Smooth muscle cell (in vitro differentiated cells): ENCODE data around the gene SPRYD3. TPM values are rescaled to one million over a fixed set of nuclear protein-coding genes. Genes with fewer than 3 reads are reported as not detected.

ENCODE experiments used
- DNase-seq: peaks from one replicate; lab custom pipeline; 2025; ENCODE audit not compliant: unreplicated experiment; lab: John Stamatoyannopoulos, UW
- H2AFZ ChIP-seq: fragments of 200-600 bp; sonication (generic); 2 replicates; pipeline ENCODE4 v1.6.0; 2016; ENCODE audit warnings: antibody characterized with exemption, low read depth, mild to moderate bottlenecking
- H3F3A ChIP-seq: fragments of 200-600 bp; sonication (generic); 2 replicates; pipeline ENCODE4 v1.6.0; 2017; ENCODE audit warnings: antibody characterized with exemption, low read depth
- H3K27ac ChIP-seq: fragments of 200-600 bp; sonication (generic); 2 replicates; pipeline ENCODE4 v1.5.1; 2016; ENCODE audit warnings: low read depth, mild to moderate bottlenecking
- H3K27me3 ChIP-seq: fragments of 200-600 bp; sonication (generic); 2 replicates; pipeline ENCODE4 v1.6.1; 2016; ENCODE audit warnings: low read depth, mild to moderate bottlenecking
- H3K36me3 ChIP-seq: fragments of 200-600 bp; sonication (generic); 2 replicates; pipeline ENCODE4 v1.5.1; 2016; ENCODE audit warnings: low read depth
- H3K4me1 ChIP-seq: fragments of 200-600 bp; sonication (generic); 2 replicates; pipeline ENCODE4 v1.5.1; 2016; ENCODE audit warnings: low read depth
- H3K4me2 ChIP-seq: fragments of 200-600 bp; sonication (generic); 2 replicates; pipeline ENCODE4 v1.6.0; 2016; ENCODE audit warnings: mild to moderate bottlenecking
- H3K4me3 ChIP-seq: fragments of 200-600 bp; sonication (generic); 2 replicates; pipeline ENCODE4 v1.5.1; 2016; ENCODE audit warnings: mild to moderate bottlenecking
- H3K79me2 ChIP-seq: fragments of 200-600 bp; sonication (generic); 2 replicates; pipeline ENCODE4 v1.6.0; 2016; ENCODE audit warnings: low read depth, mild to moderate bottlenecking
- H3K9ac ChIP-seq: fragments of 200-600 bp; sonication (generic); 2 replicates; pipeline ENCODE4 v1.6.0; 2016; ENCODE audit warnings: low read depth
- H3K9me3 ChIP-seq: fragments of 200-600 bp; sonication (generic); replicated peaks from 2 replicates; pipeline ENCODE4 v1.5.1; 2016; ENCODE audit warnings: low read depth
- H4K20me1 ChIP-seq: fragments of 200-600 bp; sonication (generic); 2 replicates; pipeline ENCODE4 v1.6.0; 2016; ENCODE audit warnings: low read depth
- CTCF ChIP-seq: fragments of 200-600 bp; sonication (generic); IDR thresholded peaks from 2 replicates; pipeline ENCODE4 v1.5.1; 2017; ENCODE audit warnings: borderline replicate concordance, mild to moderate bottlenecking, antibody characterized with exemption; ENCODE audit not compliant: insufficient read depth, poor library complexity, severe bottlenecking
- WGBS: methylation state at CpG from one replicate; pipeline ENCODE4 v1.1.7; 2016; ENCODE audit warnings: low lambda C conversion rate; 5-methylcytosine and 5-hydroxymethylcytosine counted together
- polyA plus RNA-seq: library from polyadenylated mRNA; unstranded; fragments of >200 nt; fragmentation: Nextera tagmentation; extraction: Ambion mirVana; gene quantifications from 2 replicates; pipeline ENCODE4 v1.2.1, GENCODE V29; 2016
- total RNA-seq: library from RNA; depleted of rRNA; stranded (reverse); fragments of >200 nt; gene quantifications from 2 replicates; pipeline ENCODE4 v1.2.3, GENCODE V29; 2014

Gene SPRYD3
- total and polyA plus RNA-seq, 2 experiments from 2014 or later: 20.2 to 57.1 TPM

GRCh38 chr12:53086361-53086760 lies 7.2 kb upstream of the SPRYD3 start:
- Histone ChIP-seq H3F3A (no peaks in the 10 kb centered on the region), H3K27me3 (peaks cover 4% of the 10 kb centered on the region), H3K9me3 (no peaks in the 10 kb centered on the region), H3K4me1 (no peaks in the 10 kb centered on the region), H2AFZ (no peak overlapping the region), H3K4me2 (no peak overlapping the region), H3K27ac (no peak overlapping the region), H3K9ac (no peak overlapping the region), H3K36me3 (no peaks in the 10 kb centered on the region), H4K20me1 (no peaks in the 10 kb centered on the region), H3K79me2 (no peaks in the 10 kb centered on the region), H3K4me3 (no peak overlapping the region)
- 91% methylated on average over 3 of the region's 3 CpGs for WGBS
- TF ChIP-seq CTCF: no peak
- no peak for DNase-seq

- Histone ChIP-seq H3K4me2 (no peak overlapping the region), H3K27me3 (no peaks in the 10 kb centered on the region), H3K79me2 (peaks cover 11% of the 10 kb centered on the region), H3K4me1 (peaks cover 8% of the 10 kb centered on the region), H3K27ac (no peak overlapping the region), H3F3A (peaks cover 8% of the 10 kb centered on the region), H3K9me3 (no peaks in the 10 kb centered on the region), H4K20me1 (no peaks in the 10 kb centered on the region), H3K36me3 (no peaks in the 10 kb centered on the region), H3K4me3 (no peak overlapping the region), H3K9ac (no peak overlapping the region), H2AFZ (no peak overlapping the region)
- 76% methylated on average over 2 of the region's 2 CpGs for WGBS
- DNase-seq: no peak
- no peak for TF ChIP-seq CTCF
These were observed 3.5 kb upstream of the SPRYD3 start for GRCh38 chr12:53082637-53083175.

- no peak for TF ChIP-seq CTCF
- H3K27ac ChIP-seq: peak overlapping the region; percentile 81
- WGBS: 24% methylated on average over 23 of the region's 25 CpGs
- H3K4me3 ChIP-seq: peak overlapping the region; percentile 75
- peaks cover 8% of the 10 kb centered on the region for H3K4me1 ChIP-seq
- H3K9ac ChIP-seq: peak overlapping the region; percentile 76
- peaks cover 19% of the 10 kb centered on the region for H3K79me2 ChIP-seq
- H3K36me3 ChIP-seq: no peaks in the 10 kb centered on the region
- H3K9me3 ChIP-seq: no peaks in the 10 kb centered on the region
- H4K20me1 ChIP-seq: peaks cover 26% of the 10 kb centered on the region
- DNase-seq: no peak
- peak overlapping the region; percentile 85 for H3K4me2 ChIP-seq
- no peaks in the 10 kb centered on the region for H3K27me3 ChIP-seq
- no peak overlapping the region for H2AFZ ChIP-seq
- peaks cover 8% of the 10 kb centered on the region for H3F3A ChIP-seq
These were observed 565 bp downstream of the SPRYD3 start for GRCh38 chr12:53078425-53079225.
